Esophagus mucosa (tissue), 1 donor: ENCODE results near the gene SLC26A6. TPM values are rescaled to one million over a fixed set of nuclear protein-coding genes. Genes with fewer than 3 reads are reported as not detected.

Source experiments
- ATAC-seq: fragments of 200-7000 bp; cut with Tn5 transposase; one replicate; pipeline ENCODE4 v1.9.1; 2020
- total RNA-seq: library from RNA; stranded (reverse); gene quantifications from one replicate; pipeline ENCODE4 v1.2.4, GENCODE V29; 2023
- donor health status: DM: yes; HTN: yes; CAD: no.

Gene SLC26A6
- total RNA-seq, 1 donor from 2014 or later = 7.9 TPM

GRCh38 chr3:48661501-48662144, 26.4 kb upstream of the SLC26A6 start:
- ATAC-seq = peak; percentile 29

DNA sequence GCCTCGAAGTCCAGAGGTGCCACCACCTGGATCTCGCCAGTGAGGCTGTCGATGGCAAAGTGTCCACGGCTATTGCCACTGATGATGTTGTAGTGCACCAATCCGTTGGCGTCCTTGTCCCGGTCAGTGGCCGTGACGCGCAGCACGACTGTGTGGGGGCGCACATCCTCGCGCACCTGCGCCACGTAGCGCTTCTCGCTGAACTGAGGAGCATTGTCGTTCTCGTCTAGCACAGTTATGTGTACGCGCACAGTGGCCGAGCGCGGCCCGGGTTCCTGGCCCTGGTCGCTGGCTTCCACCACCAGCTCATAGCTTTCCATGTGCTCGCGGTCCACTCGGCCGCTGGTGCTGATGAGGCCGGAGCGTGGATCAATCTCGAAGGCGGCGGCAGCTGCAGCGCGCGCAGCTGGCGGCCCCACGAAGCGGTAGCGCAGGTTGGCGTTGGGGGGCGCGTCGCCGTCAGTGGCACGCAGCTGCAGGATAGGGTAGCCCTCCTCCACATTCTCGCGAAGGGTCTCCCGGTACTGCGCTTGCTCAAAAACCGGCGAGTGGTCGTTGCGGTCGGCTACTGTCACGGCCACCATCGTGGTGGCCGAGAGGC, 25.6 kb upstream of the SLC26A6 start:
- ATAC-seq = no peak

DNA sequence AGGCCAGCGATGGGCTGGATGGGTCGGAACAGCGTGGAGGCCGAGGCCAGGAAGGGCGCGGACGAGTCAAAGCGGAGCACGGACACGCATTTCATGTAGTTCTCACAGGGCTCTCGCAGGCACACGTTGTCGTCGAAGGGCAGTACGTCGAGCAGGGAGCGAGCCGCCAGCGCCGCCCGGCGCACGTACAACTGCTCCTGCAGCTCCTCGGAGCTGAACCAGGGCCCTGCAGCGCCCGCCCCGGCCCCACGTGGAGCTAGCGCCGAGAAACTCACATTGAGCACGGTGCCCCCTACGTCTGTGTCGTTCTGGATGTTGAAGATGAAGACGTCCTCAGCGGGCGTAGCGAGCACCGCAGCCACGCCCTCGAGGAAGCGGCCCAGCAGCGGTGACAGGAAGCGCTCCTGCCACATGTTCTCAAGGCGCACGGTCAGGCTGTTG, 21.6 kb upstream of the SLC26A6 start:
- ATAC-seq = no peak

- peak; percentile 71 for ATAC-seq
These were observed 21.0 kb upstream of the SLC26A6 start for GRCh38 chr3:48656061-48656840.

DNA sequence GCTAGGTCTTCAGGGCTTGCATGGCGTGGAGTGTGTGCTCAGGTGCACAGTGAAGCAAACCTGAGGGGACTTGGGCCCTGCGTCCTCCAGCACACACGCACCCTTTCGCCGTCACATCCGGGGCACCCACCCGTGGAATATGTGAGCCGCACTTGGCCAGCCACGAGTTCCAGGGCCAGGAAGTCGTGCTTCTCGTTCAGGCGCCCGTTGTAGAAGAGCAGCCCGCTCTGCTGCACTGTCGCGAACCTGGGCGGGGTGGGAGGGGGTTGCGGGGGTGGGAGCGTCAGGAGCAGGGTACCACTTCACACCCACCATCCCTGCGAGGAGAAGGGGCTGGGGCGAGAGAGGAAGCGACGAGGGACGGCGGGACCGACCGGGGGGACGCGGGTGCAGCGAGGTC, 20.3 kb upstream of the SLC26A6 start:
- ATAC-seq = no peak

- no peak for ATAC-seq
These were observed 19.8 kb upstream of the SLC26A6 start for GRCh38 chr3:48655063-48655462.

- no peak for ATAC-seq
These were observed 17.9 kb upstream of the SLC26A6 start for GRCh38 chr3:48652923-48653715.

DNA sequence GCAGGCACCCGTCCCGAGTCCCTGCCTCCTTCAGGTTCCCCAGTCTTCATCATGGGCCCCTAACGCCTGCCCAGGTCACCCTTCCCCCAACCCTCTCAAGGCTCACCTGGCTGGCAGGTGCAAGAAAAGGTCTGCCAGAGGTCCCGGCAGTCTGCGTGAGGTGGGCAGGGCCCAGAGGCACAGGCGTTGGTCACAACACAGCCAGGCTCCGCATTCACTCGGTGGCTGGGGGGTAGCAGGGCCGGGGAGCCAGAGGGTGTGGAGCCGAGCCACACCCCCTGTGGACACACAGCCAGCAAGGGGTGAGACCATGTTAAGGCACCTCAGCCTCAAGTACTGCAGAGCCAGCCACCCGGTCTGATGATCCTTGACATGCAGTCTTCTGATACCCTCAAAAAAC, 16.5 kb upstream of the SLC26A6 start:
- ATAC-seq = no peak

- no peak for ATAC-seq
These were observed 15.5 kb upstream of the SLC26A6 start for GRCh38 chr3:48650723-48651122.

- no peak for ATAC-seq
These were observed 13.1 kb upstream of the SLC26A6 start for GRCh38 chr3:48648188-48648850.

GRCh38 chr3:48647714-48648113, 12.5 kb upstream of the SLC26A6 start:
- ATAC-seq = no peak

- ATAC-seq = no peak
These were observed 9.9 kb upstream of the SLC26A6 start for GRCh38 chr3:48644898-48645760.

DNA sequence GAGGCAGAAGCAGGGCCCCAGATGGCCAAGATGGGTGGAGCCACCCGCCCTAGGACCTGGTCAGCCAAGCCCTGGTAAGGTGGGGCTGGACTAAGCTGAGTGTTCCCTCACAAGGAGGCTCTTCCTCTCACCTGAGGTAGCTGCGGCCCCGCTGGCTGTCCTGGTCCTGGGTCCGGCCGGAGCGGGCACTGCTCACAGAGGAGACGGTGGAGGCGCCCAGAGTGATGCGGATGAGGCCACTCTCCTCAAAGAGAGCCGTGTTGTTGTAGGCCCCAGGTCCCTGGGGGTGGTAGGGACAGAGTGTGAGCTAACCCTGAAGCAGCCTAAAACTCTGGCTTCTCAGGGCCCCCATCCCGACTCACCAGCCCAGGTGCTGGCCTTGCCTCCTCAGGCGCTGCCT, 7.3 kb upstream of the SLC26A6 start:
- no peak for ATAC-seq

- no peak for ATAC-seq
These were observed 6.1 kb upstream of the SLC26A6 start for GRCh38 chr3:48641396-48641795.

DNA sequence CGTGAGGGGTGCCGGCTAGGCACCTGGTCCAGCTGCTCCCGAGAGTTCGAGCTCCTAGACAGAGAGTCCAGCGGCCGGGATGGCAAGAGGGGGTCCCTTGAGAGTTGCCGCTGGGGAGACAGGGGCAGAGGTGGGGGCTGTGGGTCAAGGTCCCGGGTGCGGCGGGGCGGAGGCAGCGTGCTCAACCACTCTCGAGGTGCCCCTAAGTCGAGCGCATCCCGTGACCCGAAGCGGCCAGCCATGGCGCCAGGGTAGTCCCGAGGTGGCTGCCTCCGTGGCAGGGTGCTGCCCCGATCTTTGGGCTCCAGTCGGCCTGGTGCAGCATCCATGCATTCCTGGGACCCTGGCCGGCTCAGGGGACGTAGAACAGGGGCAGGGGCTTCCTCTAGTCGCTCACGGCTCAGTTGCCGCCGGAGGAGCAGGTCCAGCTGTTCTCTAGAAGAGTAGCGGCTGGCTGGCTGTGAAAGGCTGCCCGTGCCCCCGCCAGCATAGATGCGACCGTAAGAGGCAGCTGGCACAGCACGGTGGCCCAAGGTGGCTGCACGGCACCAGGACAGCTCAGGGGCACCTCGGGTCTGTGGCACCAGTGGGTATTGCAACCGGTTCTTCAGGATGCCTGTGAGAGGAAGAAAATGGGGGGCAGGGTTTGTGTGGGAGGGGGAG, 4.8 kb upstream of the SLC26A6 start:
- ATAC-seq = no peak

DNA sequence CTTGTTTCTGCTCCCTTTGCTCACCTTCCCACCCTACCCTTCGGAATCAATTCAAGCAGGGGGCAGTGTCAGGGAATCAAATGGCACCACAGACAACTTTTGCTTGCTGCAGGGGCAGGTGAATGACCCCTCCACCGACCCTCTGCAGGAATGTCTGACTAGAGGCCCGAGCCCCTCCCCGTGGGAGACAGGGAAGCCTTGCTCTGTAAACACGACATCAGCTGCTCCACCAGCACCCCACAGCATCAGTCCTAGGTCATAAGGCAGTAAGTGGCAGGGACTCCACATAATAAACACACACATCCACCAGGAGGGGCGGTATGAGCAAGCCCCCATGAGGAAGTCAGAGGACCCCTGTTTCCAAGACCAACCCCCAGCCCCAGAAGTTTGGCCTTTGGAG, 2.0 kb upstream of the SLC26A6 start:
- no peak for ATAC-seq

DNA sequence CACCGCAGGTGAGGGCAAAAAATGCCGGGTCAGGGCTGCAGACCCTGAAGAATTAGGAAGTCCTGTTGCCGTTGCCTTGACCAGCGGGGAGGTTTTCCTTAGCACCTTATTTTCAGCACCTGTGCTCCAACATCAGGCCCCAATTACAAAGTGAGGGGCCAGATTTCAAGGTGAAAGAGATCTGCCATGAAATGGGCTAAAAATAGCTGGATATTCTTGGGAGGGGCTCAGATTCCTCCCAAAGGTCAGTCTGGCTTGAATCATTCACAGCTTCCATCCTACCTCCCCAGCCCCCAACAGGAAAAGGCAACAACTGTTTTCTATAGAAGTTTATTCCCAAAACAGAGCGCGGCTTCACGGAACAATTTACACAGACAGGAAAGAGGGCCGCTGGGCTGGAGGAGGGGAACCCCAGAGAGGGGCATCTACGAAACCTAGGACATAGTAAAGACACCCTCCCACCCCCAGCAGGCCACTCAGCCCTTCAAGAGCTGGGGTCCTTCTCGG, 941 bp upstream of the SLC26A6 start:
- ATAC-seq = no peak

- ATAC-seq = peak; percentile 11
These were observed 520 bp downstream of the SLC26A6 start for GRCh38 chr3:48634661-48635221.

DNA sequence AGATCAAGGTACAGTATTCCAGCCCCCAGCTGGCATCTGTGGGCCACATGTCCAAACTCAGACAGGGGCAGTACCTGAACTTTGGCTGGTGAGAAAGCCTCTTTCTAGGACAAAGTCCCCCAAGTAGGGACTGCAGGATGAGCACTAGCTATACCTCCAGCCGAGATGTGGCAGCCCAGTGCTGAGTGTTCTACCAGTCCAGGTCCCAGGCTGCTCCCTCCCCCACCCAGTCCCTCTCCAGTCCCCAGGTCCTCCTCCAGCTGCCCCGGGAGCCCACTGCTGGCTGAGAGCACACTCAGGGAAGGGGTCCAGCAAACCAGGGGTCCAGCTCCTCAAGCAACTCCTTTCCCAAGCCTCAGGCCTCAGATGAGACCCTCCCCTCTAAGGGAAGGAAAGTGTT, 1.5 kb downstream of the SLC26A6 start:
- ATAC-seq = no peak

GRCh38 chr3:48633256-48633655, 2.0 kb downstream of the SLC26A6 start:
- ATAC-seq = no peak
